Measurements from ENCODE around the gene PSIP1. TPM values are rescaled to one million over a fixed set of nuclear protein-coding genes. Genes with fewer than 3 reads are reported as not detected.

The PSIP1 gene
- total RNA-seq, 1 donor: 38.4 TPM

GRCh38 chr9:15522130-15522755 is 11.5 kb upstream of the PSIP1 start:
- TF ChIP-seq, protein P1, sequence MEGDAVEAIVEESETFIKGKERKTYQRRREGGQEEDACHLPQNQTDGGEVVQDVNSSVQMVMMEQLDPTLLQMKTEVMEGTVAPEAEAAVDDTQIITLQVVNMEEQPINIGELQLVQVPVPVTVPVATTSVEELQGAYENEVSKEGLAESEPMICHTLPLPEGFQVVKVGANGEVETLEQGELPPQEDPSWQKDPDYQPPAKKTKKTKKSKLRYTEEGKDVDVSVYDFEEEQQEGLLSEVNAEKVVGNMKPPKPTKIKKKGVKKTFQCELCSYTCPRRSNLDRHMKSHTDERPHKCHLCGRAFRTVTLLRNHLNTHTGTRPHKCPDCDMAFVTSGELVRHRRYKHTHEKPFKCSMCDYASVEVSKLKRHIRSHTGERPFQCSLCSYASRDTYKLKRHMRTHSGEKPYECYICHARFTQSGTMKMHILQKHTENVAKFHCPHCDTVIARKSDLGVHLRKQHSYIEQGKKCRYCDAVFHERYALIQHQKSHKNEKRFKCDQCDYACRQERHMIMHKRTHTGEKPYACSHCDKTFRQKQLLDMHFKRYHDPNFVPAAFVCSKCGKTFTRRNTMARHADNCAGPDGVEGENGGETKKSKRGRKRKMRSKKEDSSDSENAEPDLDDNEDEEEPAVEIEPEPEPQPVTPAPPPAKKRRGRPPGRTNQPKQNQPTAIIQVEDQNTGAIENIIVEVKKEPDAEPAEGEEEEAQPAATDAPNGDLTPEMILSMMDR (IDR thresholded peaks at IDR 0.05; ENCODE audit: insufficient read depth, low read depth, low read length): no peak
- H3K4me3 ChIP-seq (ENCODE audit: low read depth, low read length): no peak overlapping the region
- DNase-seq (ENCODE audit: low read depth): no peak

GRCh38 chr9:15521254-15521653 is 10.5 kb upstream of the PSIP1 start:
- H3K4me3 ChIP-seq (ENCODE audit: low read depth, low read length): no peak overlapping the region
- TF ChIP-seq, protein P1 (IDR thresholded peaks at IDR 0.05; ENCODE audit: insufficient read depth, low read depth, low read length): no peak
- DNase-seq (ENCODE audit: low read depth): no peak

GRCh38 chr9:15519831-15520230 is 9.1 kb upstream of the PSIP1 start:
- H3K4me3 ChIP-seq (ENCODE audit: low read depth, low read length): no peak overlapping the region
- TF ChIP-seq, protein P1 (IDR thresholded peaks at IDR 0.05; ENCODE audit: insufficient read depth, low read depth, low read length): no peak
- no peak for DNase-seq (ENCODE audit: low read depth)

GRCh38 chr9:15513335-15513734 is 2.6 kb upstream of the PSIP1 start:
- TF ChIP-seq, protein P1 (IDR thresholded peaks at IDR 0.05; ENCODE audit: insufficient read depth, low read depth, low read length): peak; percentile 22
- no peak overlapping the region for H3K4me3 ChIP-seq (ENCODE audit: low read depth, low read length)
- peak; percentile 14 for DNase-seq (ENCODE audit: low read depth)

- no peak overlapping the region for H3K4me3 ChIP-seq (ENCODE audit: low read depth, low read length)
- no peak for DNase-seq (ENCODE audit: low read depth)
- TF ChIP-seq, protein P1 (IDR thresholded peaks at IDR 0.05; ENCODE audit: insufficient read depth, low read depth, low read length): no peak
These were observed 2.1 kb upstream of the PSIP1 start for GRCh38 chr9:15512889-15513288.

- TF ChIP-seq, protein P1 (IDR thresholded peaks at IDR 0.05; ENCODE audit: insufficient read depth, low read depth, low read length): no peak
- no peak for DNase-seq (ENCODE audit: low read depth)
- H3K4me3 ChIP-seq (ENCODE audit: low read depth, low read length): no peak overlapping the region
These were observed 1.4 kb upstream of the PSIP1 start for GRCh38 chr9:15512204-15512603.

Data from fibroblast of villous mesenchyme (primary cell).